HG03196 (cell line): ENCODE data around the gene RPS13.
"Not testable (repeated sequence)": the region's sequence is repeated elsewhere in the genome, so short reads cannot be mapped to it uniquely, and the experiment has no call there.

Experiments used
- ATAC-seq: cut with Tn5 transposase; IDR thresholded peaks from one replicate; pipeline ENCODE4 v1.9.1; 2021; ENCODE audit not compliant: unreplicated experiment

Gene RPS13

DNA sequence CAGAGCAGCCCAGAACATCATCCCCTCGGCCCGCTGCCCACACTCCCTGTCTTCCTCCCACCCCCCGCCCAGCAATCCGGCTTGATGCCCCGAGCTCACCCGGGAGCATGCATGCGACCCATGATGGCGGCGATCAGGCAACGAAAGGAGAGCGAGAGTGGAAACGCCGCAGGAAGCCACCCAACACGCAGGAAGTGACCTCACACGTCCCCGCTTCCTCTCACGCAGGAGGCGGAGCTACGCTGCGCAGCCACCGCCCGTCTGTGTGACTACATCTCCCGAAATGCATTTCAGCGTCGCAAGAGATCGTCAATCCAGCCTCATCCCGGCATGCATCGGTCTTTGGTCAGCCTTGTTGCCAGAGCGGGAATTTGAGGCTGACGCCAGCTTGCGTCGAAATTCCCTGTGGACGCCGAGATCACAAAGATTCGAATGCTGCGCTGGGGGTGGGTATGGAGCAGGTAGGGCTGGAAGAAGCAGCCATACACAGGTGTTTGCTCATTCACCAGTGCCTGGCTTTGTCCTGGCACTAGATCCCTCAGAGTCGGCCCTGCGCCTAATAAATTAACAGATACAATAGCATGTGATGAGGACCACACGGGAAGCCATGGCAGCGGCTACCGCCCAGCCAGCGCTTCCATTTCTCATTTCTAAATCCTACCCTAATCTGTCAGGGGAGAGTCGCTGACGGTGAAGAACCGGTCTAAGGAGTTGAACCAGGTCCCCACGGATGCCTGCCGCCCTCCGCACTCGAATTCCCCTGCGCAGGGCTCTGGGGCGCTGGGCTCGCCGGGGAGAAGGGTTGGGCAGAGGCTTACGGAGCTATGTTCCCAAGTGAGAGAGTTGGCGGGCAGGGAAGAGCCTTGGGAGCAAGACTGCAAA lies at the start of gene RPS13:
TSS of gene RPS13 (minus strand) at position 148 of the 882 bp plus-strand sequence. CDS start at position 122, 26 bp downstream.
- peak; percentile 96 for ATAC-seq

DNA sequence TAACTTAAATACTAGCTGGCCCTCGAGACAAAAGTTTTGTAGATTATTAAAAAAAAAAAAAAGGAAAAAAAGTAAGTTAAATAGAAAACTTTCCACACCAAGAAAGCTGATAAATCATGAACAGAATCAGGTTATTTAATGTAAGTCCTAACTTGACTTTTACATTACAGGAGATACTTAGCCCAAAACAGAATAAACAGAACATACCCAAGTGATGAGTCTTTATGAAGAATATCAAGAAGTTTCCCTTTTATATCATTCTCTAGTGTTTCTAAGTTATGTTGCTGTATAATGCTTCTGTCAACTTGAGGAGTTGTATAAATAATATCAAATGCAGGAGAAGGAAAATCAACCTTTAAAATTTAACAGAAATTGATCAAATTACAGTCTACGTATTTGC lies 44.5 kb upstream of the RPS13 start:
- no peak for ATAC-seq

DNA sequence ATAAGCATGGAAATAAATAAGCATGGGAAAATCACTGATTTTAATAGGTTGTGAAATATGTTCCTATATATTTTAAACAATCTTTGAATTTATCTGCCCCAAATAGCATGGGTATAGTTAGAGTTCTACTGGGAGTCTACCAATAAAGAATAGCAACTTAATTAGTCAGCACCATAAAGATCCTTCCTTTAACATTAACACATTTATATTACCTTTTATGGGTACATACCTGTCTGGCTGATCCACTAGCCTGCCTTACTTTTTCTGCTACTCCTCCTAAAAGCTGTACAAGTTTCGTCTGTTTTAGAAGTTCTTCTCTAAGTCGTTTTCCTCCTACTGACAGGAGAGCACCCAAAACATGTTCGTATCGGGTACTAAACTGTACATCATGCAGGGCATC lies 39.8 kb upstream of the RPS13 start:
- ATAC-seq, result no peak

DNA sequence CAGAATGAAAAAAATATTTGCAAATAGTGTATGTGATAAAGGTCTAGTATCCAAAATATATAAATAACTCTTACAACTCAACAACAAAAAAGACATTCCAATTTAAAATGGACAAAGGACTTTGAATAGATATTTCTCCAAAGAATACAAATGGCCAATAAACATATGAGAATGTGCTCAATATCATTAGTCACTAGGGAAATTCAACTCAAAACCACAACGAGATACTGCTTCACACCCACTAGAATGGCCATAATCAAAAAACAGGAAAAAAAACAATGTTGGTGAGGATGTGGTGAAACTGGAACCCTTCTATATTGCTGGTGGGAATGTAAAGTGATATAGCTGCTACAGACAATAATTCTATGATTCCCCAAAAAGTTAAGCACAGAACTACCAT lies 38.6 kb upstream of the RPS13 start:
- ATAC-seq, result no peak

DNA sequence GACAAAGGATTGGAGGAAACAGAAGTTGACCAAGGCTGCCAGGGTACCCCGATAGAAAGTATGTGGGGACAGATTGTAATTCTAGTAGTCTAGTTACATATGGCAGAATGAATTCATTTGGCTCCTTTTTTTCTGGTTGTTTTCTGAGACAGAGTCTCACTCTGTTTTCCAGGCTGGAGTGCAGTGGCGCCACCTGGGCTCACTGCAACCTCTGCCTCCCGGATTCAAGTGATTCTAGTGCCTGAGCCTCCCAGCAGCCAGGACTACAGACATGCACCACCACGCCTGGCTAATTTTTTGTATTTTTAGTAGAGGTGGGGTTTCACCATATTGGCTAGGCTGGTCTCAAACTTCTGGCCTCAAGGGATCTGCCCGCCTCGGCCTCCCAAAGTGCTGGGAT lies 30.3 kb upstream of the RPS13 start:
- not testable (repeated sequence) for ATAC-seq

DNA sequence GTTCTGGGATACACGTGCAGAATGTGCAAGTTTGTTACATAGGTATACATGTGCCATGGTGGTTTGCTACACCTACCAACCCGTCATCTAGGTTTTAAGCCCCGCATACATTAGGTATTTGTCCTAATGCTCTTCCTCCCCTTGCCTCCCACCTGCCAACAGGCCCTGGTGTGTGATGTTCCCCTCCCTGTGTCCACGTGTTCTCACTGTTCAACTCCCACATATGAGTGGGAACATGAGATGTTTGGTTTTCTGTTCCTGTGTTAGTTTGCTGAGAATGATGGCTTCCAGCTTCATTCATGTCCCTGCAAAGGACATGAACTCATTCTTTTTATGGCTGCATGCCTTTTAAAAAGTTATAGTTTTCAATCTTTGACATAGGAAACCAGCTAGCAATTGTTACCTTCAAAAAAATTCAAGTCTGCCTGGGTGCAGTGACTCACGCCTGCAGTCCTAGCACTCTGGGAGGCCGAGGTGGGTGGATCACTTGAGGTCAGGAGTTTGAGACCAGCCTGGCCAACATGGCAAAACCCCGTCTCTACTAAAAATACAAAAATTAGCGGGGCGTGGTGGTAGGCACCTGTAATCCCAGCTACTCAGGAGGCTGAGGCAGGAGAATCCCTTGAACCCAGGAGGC lies 28.1 kb upstream of the RPS13 start:
- not testable (repeated sequence) for ATAC-seq

DNA sequence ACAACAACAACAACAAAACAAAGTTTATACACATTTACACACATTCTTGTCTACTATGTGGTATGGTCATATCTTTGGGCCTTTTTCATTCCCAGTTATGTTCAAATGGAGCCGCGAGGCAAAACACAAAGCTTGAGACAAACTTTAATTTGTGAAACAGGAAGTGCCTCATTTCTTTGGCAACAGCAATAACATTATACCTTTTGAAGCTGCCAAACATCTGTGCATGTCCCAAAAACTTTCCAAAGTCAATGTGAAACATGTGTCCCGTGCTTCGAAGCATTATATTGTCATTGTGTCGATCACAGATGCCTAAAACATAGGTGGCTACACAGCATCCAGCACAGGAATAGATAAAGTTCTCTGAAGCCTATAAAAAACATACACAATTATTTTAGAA lies 25.0 kb upstream of the RPS13 start:
- ATAC-seq, result no peak

DNA sequence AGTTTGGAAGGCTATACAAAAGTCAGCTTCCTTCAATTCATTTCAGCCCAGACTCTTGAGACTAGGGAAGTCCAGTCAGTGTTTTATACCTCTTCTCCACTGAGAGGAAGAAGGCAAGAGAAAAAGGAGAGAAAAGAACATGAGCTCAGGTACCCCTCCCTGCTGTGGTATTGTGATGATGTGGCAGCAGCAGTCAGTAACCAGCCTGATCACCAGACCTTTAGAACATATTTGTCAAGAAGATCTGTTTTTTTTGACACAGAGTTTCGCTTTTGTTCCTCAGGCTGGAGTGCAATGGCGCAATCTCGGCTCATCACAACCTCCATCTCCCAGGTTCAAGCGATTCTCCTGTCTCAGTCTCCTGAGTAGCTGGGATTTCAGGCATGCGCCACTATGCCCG lies 21.2 kb upstream of the RPS13 start:
- no peak for ATAC-seq

DNA sequence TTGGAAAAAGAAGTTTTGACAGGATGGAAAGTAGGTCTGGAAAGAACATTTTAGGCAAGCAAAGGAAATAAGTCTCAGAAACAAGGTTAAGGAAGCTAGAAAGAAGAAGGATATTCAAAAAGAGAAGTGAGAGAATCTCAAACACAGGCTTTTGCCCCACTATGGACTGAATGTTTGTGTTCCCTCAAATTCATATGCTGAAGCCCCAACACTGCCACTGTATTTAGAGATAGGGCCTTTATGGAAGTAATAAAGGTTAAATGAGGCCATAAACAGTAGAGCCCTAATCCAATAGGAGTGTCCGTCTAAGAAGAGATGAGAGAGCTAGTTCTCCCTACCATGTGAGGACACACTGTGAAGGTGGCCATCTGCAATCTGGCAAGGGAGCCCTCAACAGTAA lies 20.6 kb upstream of the RPS13 start:
- no peak for ATAC-seq

DNA sequence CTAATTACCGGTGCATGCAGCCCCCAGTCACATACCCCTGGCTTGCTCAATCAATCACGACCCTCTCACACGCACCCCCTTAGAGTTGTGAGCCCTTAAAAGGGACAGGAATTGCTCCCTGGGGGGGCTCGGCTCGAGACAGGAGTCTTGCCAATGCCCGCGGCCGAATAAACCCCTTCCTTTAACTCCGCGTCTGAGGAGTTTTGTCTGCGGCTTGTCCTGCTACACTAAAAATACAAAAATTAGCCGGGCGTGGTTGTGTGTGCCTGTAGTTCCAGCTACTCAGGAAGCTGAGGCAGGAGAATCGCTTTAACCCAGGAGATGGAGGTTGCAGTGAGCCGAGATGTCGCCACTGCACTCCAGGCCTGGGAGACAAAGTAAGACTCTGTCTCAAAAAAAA lies 8.5 kb upstream of the RPS13 start:
- not testable (repeated sequence) for ATAC-seq

DNA sequence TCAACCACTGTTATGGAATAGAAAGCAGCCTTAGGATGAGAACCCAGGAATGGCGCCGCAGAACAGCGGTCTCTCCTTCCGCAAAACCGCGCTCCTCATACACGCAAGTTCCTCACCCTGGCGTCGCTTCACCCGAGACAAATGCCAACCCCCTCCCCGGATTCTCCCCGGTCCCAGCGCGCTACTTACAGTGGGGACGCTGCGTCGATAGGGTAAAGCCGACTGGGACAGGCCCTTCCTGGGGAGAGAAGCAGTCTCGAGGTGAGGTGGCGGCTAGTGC lies 287 bp downstream of the RPS13 start:
- ATAC-seq, result peak; percentile 14

DNA sequence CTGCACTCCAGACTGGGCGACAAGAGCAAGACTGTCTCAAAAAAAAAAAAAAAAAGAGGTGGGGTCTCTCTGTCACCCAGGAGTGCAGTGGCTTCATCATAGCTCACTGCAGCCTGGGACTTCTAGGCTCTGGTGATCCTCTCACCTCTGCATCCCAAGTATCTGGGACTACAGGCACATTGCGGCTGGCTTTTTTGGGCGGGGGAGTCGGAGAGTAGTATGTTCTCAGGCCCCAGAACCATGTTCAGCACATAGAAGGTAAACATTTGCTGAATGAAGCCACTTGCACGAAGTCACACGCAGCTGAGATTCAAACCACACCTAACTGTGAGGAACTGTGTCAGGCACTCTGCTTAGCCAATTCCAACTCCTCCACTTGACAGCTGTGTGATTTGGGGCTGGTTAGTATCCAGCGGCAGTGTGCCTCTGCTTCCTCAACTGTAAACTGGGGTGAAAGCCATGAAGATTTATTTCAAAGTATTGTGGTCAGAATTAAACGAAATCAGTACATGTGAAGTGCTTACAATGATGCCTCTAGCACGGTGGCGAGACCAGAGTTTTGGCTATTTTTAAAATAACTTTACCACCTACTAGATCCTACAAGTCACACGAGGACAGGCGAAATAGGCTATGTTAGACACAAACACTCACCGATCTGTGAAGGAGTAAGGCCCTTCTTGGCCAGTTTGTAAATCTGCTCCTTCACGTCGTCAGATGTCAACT lies 789 bp downstream of the RPS13 start:
- no peak for ATAC-seq

DNA sequence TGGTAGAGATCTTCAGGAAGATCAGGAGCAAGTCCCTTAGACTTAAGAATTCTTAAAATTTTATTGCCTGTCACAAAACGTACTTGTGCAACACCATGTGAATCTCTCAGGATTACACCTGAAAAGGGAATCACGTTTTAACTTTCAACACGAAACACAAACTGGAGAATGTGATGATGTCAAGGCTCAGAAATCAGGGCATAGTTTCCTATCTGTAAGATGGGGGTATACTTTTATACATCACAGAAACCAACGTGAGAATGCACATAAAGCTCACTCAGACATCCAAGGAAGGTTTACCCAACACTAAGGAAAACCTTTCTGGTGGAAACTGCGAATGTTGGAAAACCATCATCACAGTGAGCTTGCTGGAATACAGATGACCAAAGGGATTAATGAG lies 2.0 kb downstream of the RPS13 start:
- no peak for ATAC-seq

DNA sequence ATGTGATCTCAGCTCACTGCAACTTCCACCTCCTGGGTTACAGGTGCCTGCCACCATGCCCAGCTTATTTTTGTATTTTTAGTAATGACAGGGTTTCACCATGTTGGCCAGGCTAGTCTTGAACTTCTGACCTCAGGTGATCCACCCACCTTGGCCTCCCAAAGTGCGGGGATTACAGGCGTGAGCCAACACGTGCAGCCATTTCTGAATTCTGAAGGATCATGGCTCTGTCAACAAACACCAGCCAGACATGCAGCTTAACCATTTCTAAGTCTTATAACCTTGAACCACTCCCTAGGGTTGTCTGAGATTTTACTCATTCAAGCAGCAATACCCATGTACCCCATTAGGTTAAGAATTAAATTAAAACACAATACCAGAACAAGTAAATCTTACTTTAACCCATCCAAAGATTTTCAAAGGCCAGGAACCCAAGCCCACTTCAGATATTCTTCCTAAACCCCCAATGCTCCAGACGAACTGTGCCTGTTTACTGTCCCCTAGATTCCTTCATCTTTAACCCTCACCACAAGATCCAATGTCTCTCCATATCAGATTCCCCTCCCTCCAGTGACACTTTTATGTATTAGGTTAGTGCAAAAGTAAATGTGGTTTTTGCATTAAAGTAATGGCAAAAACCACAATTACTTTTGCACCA lies 4.0 kb downstream of the RPS13 start:
- no peak for ATAC-seq

DNA sequence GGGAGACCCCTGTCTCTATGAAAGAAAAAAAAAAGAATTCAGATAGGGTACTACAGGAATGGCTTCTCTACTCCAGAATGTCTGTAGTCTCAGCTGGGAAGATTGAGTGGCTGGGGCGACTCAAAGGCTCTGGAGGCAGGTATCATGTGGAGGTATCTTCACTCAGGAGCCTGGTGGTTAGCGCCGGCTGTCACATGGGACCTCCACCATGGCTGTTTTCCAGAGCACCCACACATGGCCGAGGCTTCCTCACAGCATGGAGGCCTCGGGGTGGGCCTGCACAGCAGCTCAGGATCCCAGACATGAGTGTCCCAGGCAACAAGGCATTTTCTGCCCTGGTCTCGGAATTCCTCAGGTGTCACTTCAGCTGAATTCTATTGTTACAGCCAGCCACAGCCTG lies 10.1 kb downstream of the RPS13 start:
- ATAC-seq, result no peak

DNA sequence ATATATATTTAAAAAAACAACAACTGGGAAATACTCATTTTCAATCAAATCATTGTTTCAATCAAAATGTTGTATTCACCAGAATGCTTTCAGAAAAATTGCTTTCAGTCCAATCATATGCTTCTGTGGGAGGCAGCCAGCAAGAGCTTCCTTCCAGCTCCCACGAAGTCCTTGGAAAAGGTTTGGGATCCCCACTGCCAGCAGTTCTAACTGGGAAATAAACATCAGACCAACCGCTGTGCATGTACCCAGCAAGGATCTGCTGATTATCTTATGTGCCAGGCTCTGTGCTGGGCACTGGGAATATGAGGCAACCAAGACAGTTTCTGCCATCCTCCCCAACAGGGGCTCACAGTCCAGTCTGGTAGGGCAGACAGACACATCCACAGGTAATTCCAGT lies 10.8 kb downstream of the RPS13 start:
- no peak for ATAC-seq

DNA sequence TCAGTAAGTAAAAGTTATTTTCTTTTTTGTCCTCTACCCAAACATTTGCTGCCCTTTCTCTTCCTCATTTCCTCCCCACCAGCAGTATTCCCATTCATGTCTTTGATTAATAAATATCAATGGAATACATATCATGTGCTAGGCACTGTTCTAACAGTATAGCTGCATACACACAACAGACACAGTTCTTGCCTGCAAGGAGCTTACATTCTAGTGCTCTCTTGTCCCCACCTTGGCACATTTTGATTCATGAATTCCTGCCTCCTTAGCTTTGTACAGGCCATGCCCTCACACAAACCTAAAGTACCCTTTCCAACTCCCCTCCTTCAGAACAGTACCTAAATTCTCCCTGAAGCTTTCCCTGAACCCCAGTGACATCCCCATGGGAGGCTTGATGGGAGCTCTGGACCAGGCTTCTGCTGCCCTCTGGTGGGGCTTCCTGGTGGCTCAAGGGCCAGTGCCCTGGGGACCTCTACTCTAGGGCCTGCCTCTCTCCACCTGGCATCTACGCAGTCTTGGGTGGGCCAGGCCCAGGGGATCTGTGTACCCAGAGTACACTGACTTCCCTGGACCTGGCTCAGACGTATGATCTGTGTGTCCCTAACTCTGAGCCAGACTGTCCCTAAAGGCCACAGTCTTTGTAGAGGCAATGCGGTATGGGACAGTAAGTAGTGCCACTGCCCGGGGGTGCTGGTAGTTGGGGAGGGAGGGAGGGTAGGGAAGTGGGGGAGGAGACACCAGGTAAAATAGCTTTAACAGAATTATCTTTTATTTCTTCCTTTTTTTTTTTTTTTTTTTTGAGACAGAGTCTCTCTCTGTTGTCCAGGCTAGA lies 14.1 kb downstream of the RPS13 start:
- ATAC-seq, result peak; percentile 55

DNA sequence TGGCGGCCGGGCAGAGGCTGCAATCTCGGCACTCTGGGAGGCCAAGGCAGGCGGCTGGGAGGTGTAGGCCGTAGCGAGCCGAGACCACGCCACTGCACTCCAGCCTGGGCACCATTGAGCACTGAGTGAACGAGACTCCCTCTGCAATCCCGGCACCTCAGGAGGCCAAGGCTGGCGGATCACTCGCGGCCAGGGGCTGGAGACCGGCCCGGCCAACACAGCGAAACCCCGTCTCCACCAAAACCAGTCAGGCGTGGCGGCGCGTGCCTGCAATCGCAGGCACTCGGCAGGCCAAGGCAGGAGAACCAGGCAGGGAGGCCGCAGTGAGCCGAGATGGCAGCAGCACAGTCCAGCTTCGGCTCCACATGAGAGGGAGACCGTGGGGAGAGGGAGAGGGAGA lies 26.3 kb downstream of the RPS13 start:
- ATAC-seq, result not testable (repeated sequence)

DNA sequence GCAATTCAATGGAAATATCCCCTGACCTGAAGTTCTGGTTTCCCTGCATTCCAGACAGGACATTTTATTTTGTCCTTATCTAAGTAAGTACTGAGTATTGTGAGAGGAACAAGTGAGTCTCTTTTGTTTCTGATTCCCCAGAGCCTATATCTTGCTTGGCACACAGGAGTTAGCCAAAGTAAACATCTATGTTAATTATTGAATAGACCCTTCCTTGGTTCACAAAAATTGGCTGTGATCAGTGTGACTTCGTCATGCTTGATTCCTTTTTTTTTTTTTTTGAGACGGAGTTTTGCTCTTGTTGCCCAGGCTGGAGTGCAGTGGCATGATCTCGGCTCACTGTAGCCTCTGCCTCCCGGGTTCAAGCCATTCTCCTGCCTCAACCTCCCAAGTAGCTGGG lies 29.0 kb downstream of the RPS13 start:
- ATAC-seq, result not testable (repeated sequence)

DNA sequence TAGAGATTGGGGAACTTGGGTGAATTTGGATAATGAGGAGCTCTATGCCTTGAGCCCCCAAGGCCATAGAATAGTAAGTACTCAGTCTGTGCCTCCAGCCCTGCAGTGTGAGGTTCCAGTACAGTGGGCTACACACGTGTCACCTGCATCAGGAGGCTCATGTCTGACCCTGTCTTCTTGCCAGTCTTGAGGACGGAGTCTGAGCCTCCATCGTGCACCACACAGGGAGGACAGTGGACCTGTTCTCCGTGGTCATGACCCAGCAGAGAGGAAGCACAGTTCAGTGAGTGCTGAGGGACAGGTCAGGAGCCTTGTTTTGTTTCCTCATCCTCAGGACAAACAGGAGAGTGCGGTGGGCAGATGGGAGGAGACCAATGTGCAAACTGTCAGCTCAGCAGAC lies 30.8 kb downstream of the RPS13 start:
- ATAC-seq, result no peak
